ENCODE measurements around the gene ARHGAP26.

DNA sequence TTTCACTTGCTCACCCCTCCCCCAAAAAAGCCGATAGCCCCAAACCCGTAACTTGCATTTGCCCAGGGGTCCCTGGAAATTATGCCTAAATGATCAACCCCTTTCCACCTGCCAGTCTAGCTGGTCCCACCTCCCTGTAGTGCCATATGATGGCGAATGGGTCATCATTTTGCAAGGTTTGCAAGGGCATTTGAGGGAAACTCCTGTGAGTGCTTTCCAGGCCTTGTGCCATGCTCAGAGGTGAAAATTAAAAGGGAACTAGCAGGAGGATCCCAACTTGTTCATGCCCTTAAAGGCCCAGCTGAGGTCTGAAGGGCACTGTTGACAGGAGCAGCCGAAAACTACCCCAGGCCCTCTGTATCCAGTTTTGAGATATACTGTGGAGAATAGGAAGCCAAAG lies 440.4 kb downstream of the ARHGAP26 start:
- no peak for TF ChIP-seq POLR2A (IDR thresholded peaks at IDR 0.05)
- TF ChIP-seq, protein P1, sequence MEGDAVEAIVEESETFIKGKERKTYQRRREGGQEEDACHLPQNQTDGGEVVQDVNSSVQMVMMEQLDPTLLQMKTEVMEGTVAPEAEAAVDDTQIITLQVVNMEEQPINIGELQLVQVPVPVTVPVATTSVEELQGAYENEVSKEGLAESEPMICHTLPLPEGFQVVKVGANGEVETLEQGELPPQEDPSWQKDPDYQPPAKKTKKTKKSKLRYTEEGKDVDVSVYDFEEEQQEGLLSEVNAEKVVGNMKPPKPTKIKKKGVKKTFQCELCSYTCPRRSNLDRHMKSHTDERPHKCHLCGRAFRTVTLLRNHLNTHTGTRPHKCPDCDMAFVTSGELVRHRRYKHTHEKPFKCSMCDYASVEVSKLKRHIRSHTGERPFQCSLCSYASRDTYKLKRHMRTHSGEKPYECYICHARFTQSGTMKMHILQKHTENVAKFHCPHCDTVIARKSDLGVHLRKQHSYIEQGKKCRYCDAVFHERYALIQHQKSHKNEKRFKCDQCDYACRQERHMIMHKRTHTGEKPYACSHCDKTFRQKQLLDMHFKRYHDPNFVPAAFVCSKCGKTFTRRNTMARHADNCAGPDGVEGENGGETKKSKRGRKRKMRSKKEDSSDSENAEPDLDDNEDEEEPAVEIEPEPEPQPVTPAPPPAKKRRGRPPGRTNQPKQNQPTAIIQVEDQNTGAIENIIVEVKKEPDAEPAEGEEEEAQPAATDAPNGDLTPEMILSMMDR (IDR thresholded peaks at IDR 0.05): no peak
